Right kidney (tissue), 1 donor: ENCODE results near the gene TIAL1.
"Not testable (repeated sequence)": the region's sequence is repeated elsewhere in the genome, so short reads cannot be mapped to it uniquely, and the experiment has no call there.

Experiments used
- DNase-seq: peaks from one replicate; pipeline ENCODE4 v3.0.0-alpha.2; 2016

TIAL1 gene

GRCh38 chr10:119550827-119551226 lies 45.9 kb downstream of the TIAL1 start:
- no peak for DNase-seq

- DNase-seq = no peak
These were observed 47.3 kb downstream of the TIAL1 start for GRCh38 chr10:119549247-119549999.

- DNase-seq = no peak
These were observed 50.8 kb downstream of the TIAL1 start for GRCh38 chr10:119546009-119546408.

GRCh38 chr10:119545310-119545709 lies 51.5 kb downstream of the TIAL1 start:
- no peak for DNase-seq

- peak; percentile 44 for DNase-seq
These were observed 52.7 kb downstream of the TIAL1 start for GRCh38 chr10:119543814-119544642.

GRCh38 chr10:119542988-119543813 lies 53.6 kb downstream of the TIAL1 start:
- peak; percentile 85 for DNase-seq

- DNase-seq = peak; percentile 77
These were observed 54.3 kb downstream of the TIAL1 start, which contains the start of gene RGS10 for GRCh38 chr10:119542357-119542987. RGS10 (minus strand) TSS chr10:119542719; CDS start chr10:119542638, 81 bp downstream.

- no peak for DNase-seq
These were observed 55.1 kb downstream of the TIAL1 start for GRCh38 chr10:119541459-119542356.

- DNase-seq = no peak
These were observed 55.7 kb downstream of the TIAL1 start for GRCh38 chr10:119541046-119541445.

- no peak for DNase-seq
These were observed 56.7 kb downstream of the TIAL1 start for GRCh38 chr10:119540038-119540437.

- no peak for DNase-seq
These were observed 57.4 kb downstream of the TIAL1 start for GRCh38 chr10:119539359-119539825.

- no peak for DNase-seq
These were observed 58.0 kb downstream of the TIAL1 start for GRCh38 chr10:119538632-119539358.

GRCh38 chr10:119537953-119538630 lies 58.7 kb downstream of the TIAL1 start:
- DNase-seq = peak; percentile 32

- no peak for DNase-seq
These were observed 60.2 kb downstream of the TIAL1 start for GRCh38 chr10:119536508-119537025.

GRCh38 chr10:119535837-119536507 lies 60.8 kb downstream of the TIAL1 start:
- DNase-seq = no peak

- no peak for DNase-seq
These were observed 61.5 kb downstream of the TIAL1 start for GRCh38 chr10:119535305-119535704.

GRCh38 chr10:119533473-119533872 lies 63.3 kb downstream of the TIAL1 start:
- DNase-seq = no peak

GRCh38 chr10:119532791-119533190 lies 64.0 kb downstream of the TIAL1 start:
- not testable (repeated sequence) for DNase-seq

- not testable (repeated sequence) for DNase-seq
These were observed 64.5 kb downstream of the TIAL1 start for GRCh38 chr10:119532251-119532650.
